Upper lobe of left lung (tissue), 6 donors: Measurements from ENCODE around the gene MILR1. TPM values are rescaled to one million over a fixed set of nuclear protein-coding genes. Genes with fewer than 3 reads are reported as not detected.

ENCODE experiments used
- ATAC-seq, 2 donors: fragments of 200-7000 bp; cut with Tn5 transposase; one replicate each; pipeline ENCODE4 v1.9.1; 2022; ENCODE audit warnings: mild to moderate bottlenecking in 2 of 2, moderate library complexity in 2 of 2; ENCODE audit not compliant: low FRiP score in 2 of 2
- DNase-seq, 2 donors: peaks; one replicate each; pipeline ENCODE4 v3.0.0-alpha.2; 2019 to 2020
- H3K27ac ChIP-seq, 4 donors: fragments of 200-600 bp; sonication (generic); one replicate each; pipeline ENCODE4 v1.5.1; 2016 to 2019
- H3K27me3 ChIP-seq, 4 donors: fragments of 200-600 bp; sonication (generic); one replicate each; pipeline ENCODE4 v1.5.1; 2017 to 2019
- H3K36me3 ChIP-seq, 4 donors: fragments of 200-600 bp; sonication (generic); one replicate each; pipeline ENCODE4 v1.5.1; 2016 to 2019
- H3K4me1 ChIP-seq, 4 donors: fragments of 200-600 bp; sonication (generic); one replicate each; pipeline ENCODE4 v1.5.1; 2018 to 2019
- H3K4me3 ChIP-seq, 4 donors: fragments of 200-600 bp; sonication (generic); one replicate each; pipeline ENCODE4 v1.5.1; 2017 to 2019; ENCODE audit warnings: mild to moderate bottlenecking in 2 of 4, moderate library complexity in 1 of 4
- H3K9me3 ChIP-seq, 4 donors: fragments of 200-600 bp; sonication (generic); one replicate each; pipeline ENCODE4 v1.5.1; 2018 to 2019
- CTCF ChIP-seq, 6 experiments: fragments of 450-650 bp in 4 of 6; fragments of 200-600 bp in 2 of 6; sonication (generic) in 2 of 6; IDR thresholded peaks; one replicate each; pipeline ENCODE4 v1.5.1; 2016 to 2019; ENCODE audit warnings: antibody characterized with exemption in 6 of 6
- EP300 ChIP-seq, 4 donors: sonication (generic); formaldehyde crosslinking; IDR thresholded peaks; one replicate each; pipeline ENCODE4 v1.5.1; 2017; ENCODE audit warnings: antibody characterized with exemption in 4 of 4, control low read depth in 2 of 4
- POLR2A ChIP-seq, 4 donors: fragments of 450-650 bp; IDR thresholded peaks; one replicate each; pipeline ENCODE4 v1.5.1; 2016 to 2017; ENCODE audit warnings: antibody characterized with exemption in 4 of 4, mild to moderate bottlenecking in 2 of 4
- POLR2AphosphoS5 ChIP-seq, 2 donors: sonication (generic); formaldehyde crosslinking; IDR thresholded peaks; one replicate each; pipeline ENCODE4 v1.5.1; 2017; ENCODE audit warnings: antibody characterized with exemption in 2 of 2
- WGBS, 2 donors: methylation state at CpG; one replicate each; pipeline ENCODE4 v1.1.5; 2017 to 2018; 5-methylcytosine and 5-hydroxymethylcytosine counted together
- total RNA-seq, 6 donors: library from RNA; depleted of rRNA in 4 of 6; stranded (reverse); fragments of >200 nt in 4 of 6; gene quantifications; one replicate each; pipeline versions ENCODE4 v1.1.0 to v1.2.1, GENCODE V29; 2016 to 2021
- donor health status: DM: no; HTN: no; CAD: no; lungs with moderate emphysema.
- donor health status: DM: no; HTN: yes; CAD: no; lungs with severe emphysema.

MILR1 gene
- total RNA-seq, 6 donors from 2014 or later = 6.3 to 22.9 (median 10.2) TPM

DNA sequence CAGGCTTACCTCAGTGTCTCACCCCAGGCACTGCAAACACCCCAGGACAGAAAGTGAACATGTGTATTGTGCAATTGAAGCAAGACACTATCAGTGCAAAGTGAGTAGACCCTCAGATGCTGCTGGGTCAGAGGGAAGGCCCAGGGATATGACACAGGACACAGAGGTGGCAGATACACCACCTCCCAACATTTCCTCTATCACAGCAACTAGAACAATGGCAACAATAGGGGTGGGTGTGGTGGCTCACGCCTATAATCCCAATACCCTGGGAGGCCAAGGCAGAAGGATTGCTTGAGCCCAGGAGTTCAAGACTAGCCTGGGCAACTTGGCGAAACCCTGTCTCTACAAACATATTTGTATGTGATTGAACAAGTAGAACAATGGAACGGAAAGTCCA, 22.5 kb downstream of the MILR1 start:
- H3K9me3 ChIP-seq = no peaks in the 10 kb centered on the region
- DNase-seq (no peak), ATAC-seq (no peak)
- no peak for TF ChIP-seq POLR2AphosphoS5 (IDR thresholded peaks at IDR 0.05)
- no peak for TF ChIP-seq POLR2A (IDR thresholded peaks at IDR 0.05)
- no peak for TF ChIP-seq CTCF (IDR thresholded peaks at IDR 0.05)
- no peak for TF ChIP-seq EP300 (IDR thresholded peaks at IDR 0.05)
- H3K27me3 ChIP-seq = no peaks in the 10 kb centered on the region
- no peak overlapping the region for H3K4me3 ChIP-seq
- peaks cover 0 to 14% (median 0%) of the 10 kb centered on the region in 4 donors for H3K36me3 ChIP-seq
- H3K4me1 ChIP-seq = no peaks in the 10 kb centered on the region
- 95 to 96% methylated on average over 3 of the region's 3 CpGs for WGBS, 2 donors
- no peak overlapping the region for H3K27ac ChIP-seq

DNA sequence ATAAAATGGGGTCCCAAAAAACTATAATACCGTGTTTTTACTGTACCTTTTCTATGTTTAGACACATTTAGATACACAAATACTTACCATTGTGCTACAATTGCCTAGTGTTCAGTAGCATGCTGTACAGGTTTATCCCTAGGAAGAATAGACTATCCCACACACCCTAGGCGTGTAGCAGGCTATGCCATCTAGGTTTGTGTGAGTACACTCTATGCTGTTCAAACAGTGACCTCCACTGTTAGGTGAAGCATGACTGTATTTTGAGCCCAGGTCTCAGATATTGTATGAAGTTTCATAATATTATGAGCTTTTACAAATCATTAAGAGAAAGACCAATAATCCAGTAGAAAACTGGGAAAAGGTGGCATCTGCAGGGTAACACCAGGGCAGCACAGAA, 23.6 kb downstream of the MILR1 start:
- DNase-seq (no peak), ATAC-seq (no peak)
- Histone ChIP-seq H3K27me3 (no peaks in the 10 kb centered on the region), H3K4me1 (no peaks in the 10 kb centered on the region), H3K4me3 (no peak overlapping the region), H3K36me3 (peaks cover 0 to 13% (median 0%) of the 10 kb centered on the region in 4 donors), H3K27ac (no peak overlapping the region), H3K9me3 (no peaks in the 10 kb centered on the region)
- WGBS, 2 donors = 91 to 97% methylated on average over 2 of the region's 2 CpGs
- TF ChIP-seq POLR2A (IDR thresholded peaks at IDR 0.05) (no peak), EP300 (IDR thresholded peaks at IDR 0.05) (no peak), CTCF (IDR thresholded peaks at IDR 0.05) (no peak), POLR2AphosphoS5 (IDR thresholded peaks at IDR 0.05) (no peak)

GRCh38 chr17:64477849-64478248, 28.9 kb downstream of the MILR1 start:
- H3K36me3 ChIP-seq = peaks cover 0 to 34% (median 4%) of the 10 kb centered on the region in 4 donors
- H3K4me3 ChIP-seq = no peak overlapping the region
- 27 to 28% methylated on average over 1 of the region's 1 CpG for WGBS, 2 donors
- no peaks in the 10 kb centered on the region for H3K27me3 ChIP-seq
- H3K9me3 ChIP-seq = no peaks in the 10 kb centered on the region
- no peak for ATAC-seq
- no peaks in the 10 kb centered on the region for H3K4me1 ChIP-seq
- DNase-seq = no peak
- H3K27ac ChIP-seq = no peak overlapping the region
- no peak for TF ChIP-seq CTCF (IDR thresholded peaks at IDR 0.05)
- no peak for TF ChIP-seq POLR2AphosphoS5 (IDR thresholded peaks at IDR 0.05)
- no peak for TF ChIP-seq POLR2A (IDR thresholded peaks at IDR 0.05)
- no peak for TF ChIP-seq EP300 (IDR thresholded peaks at IDR 0.05)

DNA sequence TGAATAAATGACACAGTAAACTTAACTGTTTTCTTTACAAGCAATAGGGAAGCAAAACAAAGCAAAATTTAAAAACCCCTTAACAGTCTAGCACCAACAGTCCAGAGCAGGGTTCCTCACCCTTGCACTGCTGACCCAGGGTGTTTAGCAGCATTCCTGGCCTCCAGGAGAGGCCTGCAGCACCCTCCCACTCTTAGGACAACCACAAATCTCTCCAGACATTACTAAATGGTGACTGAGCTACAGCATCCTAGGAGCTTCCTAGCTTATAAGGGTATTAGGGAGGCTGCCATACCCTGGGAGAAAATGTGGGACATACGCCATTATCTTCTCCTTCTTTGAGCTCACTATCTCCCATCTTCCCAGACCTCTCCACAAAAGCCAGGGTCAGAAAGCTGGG, 32.0 kb downstream of the MILR1 start:
- no peaks in the 10 kb centered on the region for H3K9me3 ChIP-seq
- H3K4me3 ChIP-seq = no peak overlapping the region
- 89 to 100% methylated on average over 1 of the region's 1 CpG for WGBS, 2 donors
- TF ChIP-seq CTCF (IDR thresholded peaks at IDR 0.05) (no peak), POLR2A (IDR thresholded peaks at IDR 0.05) (no peak), EP300 (IDR thresholded peaks at IDR 0.05) (no peak), POLR2AphosphoS5 (IDR thresholded peaks at IDR 0.05) (no peak)
- H3K4me1 ChIP-seq = no peaks in the 10 kb centered on the region
- DNase-seq (no peak), ATAC-seq (no peak)
- peaks cover 0 to 59% (median 18%) of the 10 kb centered on the region in 4 donors for H3K36me3 ChIP-seq
- H3K27me3 ChIP-seq = no peaks in the 10 kb centered on the region
- no peak overlapping the region for H3K27ac ChIP-seq

- peaks cover 0 to 64% (median 18%) of the 10 kb centered on the region in 4 donors for H3K36me3 ChIP-seq
- H3K4me1 ChIP-seq = no peaks in the 10 kb centered on the region
- no peaks in the 10 kb centered on the region for H3K9me3 ChIP-seq
- H3K27me3 ChIP-seq = no peaks in the 10 kb centered on the region
- no peak for ATAC-seq
- no peak overlapping the region for H3K27ac ChIP-seq
- TF ChIP-seq EP300 (IDR thresholded peaks at IDR 0.05) = no peak
- no peak for TF ChIP-seq POLR2AphosphoS5 (IDR thresholded peaks at IDR 0.05)
- TF ChIP-seq POLR2A (IDR thresholded peaks at IDR 0.05) = no peak
- TF ChIP-seq CTCF (IDR thresholded peaks at IDR 0.05) = no peak
- DNase-seq = no peak
- 73 to 80% methylated on average over 3 of the region's 3 CpGs for WGBS, 2 donors
- H3K4me3 ChIP-seq = no peak overlapping the region
Measured at GRCh38 chr17:64484380-64484779, 35.5 kb downstream of the MILR1 start.
